COR-L47 (cell line): ENCODE data around the gene POLR1G.

ENCODE experiments used
- DNase-seq: peaks from one replicate; lab custom pipeline; 2025; lab: John Stamatoyannopoulos, UW

The POLR1G gene

GRCh38 chr19:45444318-45445041 lies 38.0 kb downstream of the POLR1G start:
- peak; percentile 55 for DNase-seq

GRCh38 chr19:45445139-45445538 lies 38.7 kb downstream of the POLR1G start:
- no peak for DNase-seq

- DNase-seq, result peak; percentile 30
These were observed 39.9 kb downstream of the POLR1G start for GRCh38 chr19:45446295-45446694.

DNA sequence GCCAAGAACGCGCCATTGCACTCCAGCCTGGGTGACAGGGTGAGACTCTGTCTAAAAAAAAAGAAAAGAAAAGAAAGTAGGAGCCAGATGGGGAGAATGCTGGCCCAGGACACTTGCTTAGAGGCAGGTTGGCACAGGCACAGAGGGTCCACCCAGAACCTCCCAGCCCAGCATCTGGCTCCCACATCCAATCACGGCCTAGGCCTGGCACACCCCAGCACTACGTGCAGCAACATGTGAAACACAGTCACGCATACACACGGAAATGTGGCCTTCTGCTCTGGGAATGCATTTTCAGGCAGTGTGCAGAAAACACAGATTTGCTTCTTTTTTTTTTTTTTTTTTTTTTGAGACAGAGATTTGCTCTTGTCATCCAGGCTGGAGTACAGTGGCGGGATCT lies 40.5 kb downstream of the POLR1G start:
- no peak for DNase-seq

DNA sequence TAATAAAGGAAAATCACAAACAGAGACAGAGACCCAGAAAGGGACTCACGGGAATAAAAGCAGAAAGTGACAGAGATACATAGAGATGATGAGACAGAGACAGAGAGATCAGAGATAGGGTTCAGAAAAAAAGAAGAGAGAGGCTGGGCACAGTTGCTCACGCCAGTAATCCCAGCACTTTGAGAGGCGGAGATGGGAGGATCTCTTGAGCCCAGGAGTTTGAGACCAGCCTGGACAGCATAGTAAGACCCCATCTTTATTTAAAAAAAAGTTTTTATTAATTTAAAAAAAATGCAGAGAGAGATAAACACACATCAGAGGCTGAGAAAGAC lies 41.9 kb downstream of the POLR1G start:
- no peak for DNase-seq

- no peak for DNase-seq
These were observed 42.4 kb downstream of the POLR1G start for GRCh38 chr19:45448887-45449299.

DNA sequence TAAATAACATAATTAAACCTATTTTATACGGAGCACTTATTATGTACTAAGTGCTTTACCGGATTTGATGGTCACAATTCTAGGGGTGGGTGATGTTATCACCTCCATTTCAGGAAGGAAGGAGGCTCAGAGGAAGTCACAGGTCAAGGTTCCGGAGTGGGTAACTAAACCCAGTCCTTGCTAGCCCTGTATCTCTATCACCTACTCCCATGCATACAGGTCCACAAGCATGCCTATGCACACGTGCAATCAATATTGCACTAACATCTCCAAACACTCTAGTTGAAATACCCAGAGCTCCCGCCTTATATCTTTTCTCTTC lies 43.5 kb downstream of the POLR1G start:
- no peak for DNase-seq

- DNase-seq, result no peak
These were observed 44.8 kb downstream of the POLR1G start for GRCh38 chr19:45451131-45451849.

DNA sequence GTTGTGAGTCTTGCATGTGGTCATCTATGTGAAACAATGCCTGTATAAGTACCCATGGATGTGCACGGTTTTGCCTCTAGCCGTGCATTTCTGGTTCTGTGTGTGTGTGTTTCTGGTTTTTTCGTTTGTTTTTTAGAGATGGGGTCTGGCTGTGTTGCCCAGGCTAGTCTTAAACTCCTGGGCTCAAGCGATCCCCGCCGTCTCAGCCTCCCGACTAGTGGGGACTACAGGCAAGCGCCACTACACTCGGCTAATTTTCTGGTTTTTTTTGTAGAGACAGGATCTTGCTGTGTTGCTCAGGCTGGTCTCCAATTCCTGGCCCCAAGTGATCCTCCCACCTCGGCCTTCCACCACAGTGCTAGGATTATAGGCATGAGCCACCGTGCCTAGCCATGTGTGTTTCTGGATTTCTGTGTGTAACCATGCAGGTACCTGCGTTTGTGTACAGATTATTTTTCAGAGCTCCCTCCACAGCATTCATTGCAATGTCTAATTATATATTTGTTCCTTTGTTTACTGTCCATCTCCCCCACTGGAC lies 45.5 kb downstream of the POLR1G start:
- no peak for DNase-seq

DNA sequence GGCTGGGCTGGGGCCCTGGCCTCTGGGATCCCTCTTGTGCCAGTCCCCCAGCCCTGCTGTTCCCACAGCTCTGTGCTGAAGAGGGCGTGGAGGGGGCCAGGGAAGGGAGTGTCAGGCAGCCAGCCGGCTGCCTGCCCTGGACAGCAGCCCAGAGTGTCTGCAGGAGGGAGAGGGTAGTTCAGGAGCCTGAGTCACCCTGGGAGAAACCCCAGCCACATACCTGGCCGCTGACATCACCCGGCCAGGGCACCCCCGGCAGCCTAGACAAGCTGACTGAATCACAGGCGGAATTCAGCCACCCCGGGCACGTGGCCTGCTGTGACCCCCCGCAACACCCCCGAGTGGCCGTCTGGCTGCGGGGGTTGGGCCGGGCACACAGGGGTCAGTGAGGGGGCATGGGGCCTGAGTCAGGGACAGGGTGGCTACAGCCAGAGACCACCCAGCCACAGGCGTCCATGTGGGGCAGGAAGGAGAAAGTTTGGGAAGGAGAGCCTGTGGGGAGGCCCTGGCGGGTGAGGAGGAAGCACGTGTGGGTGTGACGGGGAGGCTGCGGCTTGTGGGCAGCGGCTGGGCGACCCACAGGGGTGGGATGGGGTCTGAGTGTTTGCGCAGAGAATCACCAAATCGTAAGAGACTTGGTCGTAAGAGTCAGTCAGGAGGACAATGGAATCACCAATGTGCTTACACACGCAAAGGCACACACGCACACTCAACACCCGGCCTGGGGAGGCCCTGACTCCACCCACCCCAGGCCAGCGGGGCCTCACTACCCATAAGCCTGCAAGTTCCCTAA lies 49.5 kb downstream of the POLR1G start:
- peak; percentile 42 for DNase-seq

DNA sequence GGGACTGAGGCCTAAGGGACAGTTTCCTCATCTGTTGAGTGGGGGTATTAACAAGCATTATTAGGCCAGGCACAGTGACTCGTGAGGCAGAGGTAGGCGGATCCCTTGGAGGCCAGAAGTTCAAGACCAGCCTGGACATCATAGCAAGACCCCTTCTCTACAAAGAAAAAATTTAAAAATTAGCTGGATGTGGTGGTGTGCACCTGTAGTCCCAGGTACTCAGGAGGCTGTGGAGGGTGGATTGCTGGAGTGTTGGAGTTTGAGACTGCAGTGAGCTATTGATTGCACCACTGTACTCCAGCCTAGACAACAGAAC lies 50.0 kb downstream of the POLR1G start:
- DNase-seq, result no peak

DNA sequence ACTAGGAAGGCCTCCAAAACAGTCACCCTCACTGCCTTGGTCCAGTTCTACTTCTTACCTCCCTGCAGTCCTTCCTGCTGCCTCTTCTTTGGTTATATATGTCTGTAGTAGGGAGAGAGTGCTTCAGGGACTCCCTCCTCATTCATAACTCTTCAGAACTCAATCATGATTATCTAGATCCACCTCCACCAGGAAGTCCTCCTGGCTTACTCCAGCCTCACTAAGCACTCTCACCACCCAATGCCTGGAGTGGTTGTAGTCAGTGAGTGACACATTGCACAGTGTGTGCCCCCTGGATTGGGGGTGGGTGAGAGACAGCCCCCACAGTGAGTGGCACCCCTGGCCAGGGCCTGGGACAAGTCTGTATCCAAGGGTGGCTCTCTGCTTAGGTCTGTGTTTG lies 51.3 kb downstream of the POLR1G start:
- no peak for DNase-seq
